ENCODE data around the gene HDAC11. TPM values are rescaled to one million over a fixed set of nuclear protein-coding genes. Genes with fewer than 3 reads are reported as not detected.

Gene HDAC11
- polyA plus RNA-seq, 3 donors = 20.6 to 21.6 (median 21.5) TPM

DNA sequence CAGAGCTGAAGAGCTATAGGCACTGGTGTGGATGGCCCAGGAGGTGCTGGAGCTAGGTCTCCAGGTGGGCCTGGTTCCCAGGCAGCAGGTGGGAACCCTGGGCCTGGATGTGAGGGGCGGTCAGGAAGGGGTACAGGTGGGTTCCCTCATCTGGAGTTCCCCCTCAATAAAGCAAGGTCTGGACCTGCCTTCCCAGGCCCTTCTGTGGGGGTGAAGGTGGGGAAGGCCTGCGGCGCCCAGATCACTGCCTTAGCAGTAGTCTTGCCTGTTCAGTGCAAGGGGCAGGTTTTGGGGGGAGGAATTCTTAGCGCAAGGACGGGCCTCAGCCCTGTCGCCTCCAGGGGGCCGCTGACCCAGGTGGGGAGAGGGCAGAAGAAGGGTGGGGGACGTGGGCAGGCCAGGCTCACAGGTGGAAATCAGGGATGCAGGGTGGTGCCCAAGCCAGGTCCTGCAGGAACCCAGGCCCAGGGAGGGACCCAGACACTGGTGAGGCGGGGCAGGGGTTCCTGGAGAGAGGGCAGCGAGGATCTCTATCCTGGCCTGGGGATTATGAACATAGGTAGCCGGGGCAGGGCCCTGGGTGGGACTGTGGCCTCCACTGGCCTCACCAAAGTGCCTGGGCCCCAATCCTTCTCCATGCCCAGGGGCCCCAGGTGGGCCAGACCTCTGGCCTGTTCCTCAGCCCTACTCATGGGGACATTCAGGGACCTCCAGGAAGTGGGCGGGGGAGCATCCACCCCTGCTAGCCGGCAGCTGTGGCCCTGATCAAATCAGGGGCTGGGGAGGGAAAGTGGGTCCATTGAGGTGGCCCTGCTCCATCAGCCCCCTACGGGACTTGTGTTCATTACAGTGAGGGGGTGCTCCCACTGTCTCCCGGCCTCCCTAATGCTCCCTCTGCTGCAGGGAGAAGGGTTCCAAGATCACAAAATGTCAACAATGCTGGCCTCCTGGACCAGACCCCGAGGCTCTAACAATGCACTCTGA is 25.3 kb downstream of the HDAC11 start:
- no peak for DNase-seq

DNA sequence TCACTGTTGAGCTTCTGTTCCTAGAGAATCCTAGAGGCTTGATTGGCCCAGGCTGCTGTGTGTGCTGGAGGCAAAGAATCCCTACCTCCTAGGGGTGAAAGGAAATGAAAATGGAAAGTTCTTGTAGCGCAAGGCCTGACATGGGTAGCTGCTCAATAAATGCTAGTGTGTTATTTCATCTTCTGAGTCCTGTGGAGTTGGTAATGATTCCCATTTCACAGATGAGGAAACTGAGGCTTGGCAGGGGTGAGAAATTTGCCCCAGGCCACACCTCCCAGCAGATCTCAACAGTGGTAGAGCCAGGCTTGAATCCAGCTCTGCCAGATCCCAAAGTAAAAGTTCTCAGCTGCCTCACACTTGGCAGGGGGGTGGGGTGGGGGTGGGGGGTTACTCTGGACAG is 26.1 kb downstream of the HDAC11 start:
- DNase-seq = no peak

DNA sequence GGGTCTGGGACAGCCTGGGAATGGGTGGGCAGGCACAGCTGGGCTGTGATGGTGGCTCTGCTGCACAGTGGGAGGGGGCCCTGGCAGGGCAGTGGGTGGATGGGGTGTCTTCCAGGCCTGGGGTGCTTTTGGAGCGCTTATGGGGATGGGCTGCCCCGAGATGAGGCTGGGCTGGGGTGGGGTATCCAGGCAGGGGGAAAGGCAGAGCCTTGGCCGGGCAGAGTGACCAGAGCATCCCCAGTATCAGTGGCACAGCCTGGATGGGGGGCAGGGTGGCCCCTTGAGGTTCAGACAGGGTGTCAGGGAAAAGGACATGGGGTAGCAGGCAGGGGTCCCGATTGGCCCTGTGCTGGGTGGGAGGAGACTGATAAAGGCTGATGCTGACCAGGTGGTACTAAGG is 26.6 kb downstream of the HDAC11 start:
- no peak for DNase-seq

DNA sequence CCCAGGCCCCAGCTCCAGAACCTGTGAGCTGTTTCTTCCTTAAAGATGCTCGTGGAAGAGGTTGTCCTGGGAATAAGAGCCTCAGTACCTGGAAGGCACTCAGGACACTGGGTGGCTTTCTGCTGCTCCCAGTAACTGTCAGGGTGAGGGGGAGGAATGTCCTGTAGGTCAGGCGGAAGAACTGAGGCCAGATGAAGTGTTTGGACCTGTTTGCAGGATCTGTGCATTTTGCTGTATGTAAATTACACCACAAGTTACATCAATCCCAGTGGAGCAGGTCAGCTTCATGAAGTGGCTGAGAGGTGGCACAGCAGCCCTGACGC is 27.1 kb downstream of the HDAC11 start:
- DNase-seq = no peak

DNA sequence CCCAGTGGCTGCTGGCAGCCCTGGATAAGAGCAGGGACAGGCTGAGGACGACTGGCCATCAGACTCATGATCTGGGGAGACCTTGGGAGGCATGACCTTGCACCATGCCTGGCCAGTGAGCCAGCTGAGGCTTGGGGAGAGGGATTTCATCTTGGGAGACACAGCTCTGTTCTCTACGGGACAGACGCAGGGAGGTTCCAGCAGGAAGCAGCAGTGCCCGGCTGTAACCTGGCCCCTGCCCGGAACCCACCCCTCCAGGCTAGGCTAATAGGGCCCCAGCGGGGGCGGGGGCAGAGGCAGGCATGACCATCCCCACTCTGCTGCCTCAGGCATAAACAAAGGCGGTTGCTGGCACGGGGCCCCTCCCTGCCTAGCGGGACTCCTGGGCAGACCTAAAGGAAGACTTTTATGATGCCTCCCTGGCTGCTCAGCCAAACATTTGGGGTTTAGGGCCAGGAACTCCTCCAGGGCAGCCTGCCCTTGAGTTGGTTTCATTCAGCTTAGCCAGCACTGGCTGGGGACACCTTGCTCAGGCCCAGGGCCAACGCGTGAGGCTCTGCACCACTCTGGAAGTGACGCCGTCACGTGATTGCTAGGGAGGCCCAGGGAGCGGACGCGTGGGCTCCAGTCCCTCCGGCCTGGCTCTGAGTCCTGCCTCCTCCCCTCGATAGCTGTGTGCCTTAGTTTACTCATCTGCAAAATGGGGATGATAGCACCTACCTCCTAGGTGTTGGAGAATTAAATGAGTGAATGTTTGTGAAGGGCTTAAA is 27.6 kb downstream of the HDAC11 start:
- DNase-seq = no peak

DNA sequence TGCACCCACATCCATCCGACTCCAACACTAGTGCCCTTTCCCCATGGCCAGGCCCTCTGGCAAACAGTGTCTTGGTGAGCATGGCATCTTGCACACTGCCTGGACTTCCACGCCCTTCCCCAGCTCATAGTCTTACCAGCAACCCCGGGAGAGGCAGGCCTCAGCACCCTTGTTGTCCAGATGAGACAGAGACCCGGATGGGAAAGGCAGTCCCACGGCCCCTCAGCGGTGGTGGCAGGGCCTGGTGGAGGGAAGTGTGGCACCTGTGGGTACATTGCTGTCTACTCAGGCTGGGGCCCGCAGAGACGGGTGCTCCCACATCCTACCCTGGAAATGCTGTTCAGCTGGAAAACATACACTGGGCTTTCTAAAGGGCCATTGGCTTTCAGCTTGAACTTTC is 28.4 kb downstream of the HDAC11 start:
- DNase-seq = no peak

DNA sequence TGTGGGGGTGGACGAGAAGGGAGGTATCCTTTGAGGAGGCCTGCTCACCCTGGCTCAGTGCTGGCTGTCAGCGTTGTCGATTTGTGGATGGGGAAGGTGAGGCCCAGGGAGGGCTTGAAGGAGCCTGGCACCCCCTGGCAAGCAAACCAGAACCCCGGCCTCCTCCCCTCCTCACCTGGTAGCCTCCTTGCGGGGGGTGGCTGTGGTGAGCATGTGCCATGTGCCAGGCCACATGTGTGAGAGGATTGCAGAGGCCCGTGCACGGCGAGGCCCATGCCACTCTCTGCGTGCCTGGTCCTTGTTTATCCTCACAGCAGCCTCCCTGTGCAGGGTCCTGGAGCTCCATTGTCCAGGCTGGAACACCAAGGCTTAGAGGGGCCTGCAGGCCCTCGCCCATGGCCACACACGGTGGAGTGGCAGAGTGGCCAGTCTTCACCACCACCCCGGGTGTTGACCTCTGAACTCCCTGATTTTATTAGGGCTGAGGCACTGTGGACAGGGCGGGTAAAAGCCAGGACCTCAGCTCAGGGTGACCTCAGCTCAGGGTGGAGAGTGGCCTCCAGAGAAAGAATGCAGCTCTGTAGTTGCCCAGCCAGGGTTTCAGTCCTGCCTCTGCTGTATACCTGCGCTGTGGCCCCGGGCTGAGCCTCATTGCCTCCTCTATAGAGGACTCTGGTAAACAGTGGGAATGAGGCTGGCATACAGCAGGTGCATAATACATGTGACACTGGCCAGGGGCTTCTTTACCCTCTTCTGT is 29.1 kb downstream of the HDAC11 start:
- no peak for DNase-seq

DNA sequence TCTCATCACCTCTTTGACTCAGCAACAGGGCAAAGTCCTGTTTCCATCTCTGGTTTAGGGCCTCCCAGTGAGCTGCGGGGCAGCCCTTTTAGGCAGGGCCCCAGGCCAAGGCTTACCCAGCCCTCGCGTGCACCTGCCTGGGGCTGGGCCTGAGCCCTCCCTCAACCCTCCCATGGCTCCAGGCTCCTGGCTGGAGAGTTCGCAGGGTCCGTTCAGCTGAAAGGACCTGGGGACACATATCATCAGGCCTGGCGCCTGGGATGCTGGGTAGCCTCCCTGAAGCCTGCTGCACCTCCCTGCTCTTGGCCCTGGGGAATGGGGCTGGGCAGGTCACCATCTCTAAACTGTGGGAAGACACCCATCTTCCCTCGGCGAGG is 29.7 kb downstream of the HDAC11 start:
- no peak for DNase-seq

DNA sequence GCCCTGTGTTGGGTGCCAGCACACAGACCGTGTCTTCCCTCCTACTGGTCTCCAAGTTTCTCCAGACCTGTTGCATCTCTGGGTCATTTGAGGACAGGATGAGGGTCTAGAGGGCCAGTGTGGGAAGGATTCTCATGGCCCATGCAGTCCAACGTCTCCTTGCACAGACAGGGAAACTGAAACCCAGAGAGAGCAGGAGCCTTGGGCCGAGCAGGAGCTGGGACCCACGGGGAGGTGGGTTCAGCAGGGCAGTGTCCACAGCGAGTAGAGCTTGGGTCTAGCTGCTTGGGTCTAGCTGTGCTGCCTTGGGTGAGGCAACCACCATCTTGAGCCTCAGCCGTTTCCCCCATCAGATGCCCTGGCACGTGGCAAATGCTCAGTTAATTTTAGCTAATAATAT is 32.3 kb downstream of the HDAC11 start:
- DNase-seq = no peak

DNA sequence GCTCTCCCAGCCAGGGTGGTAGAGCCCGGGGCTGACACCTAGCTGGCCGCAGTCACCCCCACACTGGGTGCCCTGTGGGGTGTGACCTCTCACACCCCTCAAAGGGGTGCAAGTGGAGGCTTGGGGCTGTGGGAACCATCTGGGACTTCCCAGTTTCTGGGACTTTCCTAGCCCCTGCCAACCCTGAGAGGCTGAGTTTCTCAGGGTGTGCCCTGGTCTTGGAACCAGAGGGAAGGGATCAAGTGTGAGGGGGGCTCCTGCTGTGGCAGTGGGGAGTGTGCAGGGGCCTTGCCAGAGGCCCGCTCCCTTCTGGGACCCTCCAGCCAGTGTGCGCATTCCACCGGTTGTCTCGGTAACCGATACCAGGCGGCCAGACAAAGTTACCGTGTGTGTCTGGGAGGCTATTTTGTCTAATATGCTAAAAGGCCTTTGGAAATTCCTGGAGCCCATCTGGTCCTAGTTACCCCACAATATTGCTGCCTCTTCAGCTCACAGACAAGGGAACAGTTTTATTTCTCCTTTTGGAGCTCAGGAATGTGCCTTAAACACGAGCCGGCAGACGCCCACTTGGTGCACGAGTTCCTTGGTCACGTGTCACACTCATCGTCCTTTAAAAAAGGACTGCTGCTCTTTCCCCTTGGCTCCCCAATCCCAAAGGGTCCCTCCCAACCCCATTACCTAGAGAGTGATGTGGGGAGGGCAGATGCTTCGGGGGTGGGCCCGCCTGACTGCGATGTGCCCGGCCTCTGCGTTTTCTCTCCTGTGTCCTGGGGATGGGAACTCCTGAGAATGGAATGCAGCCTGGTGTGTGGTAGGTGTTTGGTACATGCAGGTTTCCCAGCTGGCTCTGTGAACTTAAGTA is 33.2 kb downstream of the HDAC11 start:
- no peak for DNase-seq

DNA sequence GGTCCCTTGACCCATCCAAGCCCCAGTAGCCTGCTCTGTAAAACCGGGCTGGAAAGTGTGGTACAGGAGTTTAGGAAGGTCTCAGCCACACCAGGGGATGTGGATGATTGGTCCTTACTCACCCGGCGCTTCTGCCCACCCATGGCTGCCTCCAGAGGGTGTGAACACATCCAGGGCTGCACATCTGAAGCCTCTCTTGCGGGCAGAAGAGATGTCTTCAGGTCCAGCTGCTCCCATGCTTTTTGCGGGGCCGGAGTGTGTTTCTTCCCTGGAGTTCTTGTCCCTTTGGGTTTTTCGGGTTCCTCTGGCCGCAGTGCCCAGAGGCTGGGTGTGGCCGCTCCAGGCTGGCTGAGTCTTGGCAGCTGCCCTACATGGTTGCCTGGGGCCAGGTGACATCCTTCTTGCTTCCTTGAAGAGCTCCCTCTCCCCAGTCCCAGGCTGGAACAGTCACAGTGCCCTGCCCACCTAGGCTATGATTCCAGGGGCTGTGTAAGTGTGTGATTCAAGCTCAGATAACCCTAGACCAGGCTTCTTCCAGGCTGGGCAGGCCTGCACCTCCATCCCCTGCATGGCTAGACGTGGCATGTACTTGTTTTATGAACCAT is 33.9 kb downstream of the HDAC11 start:
- no peak for DNase-seq

DNA sequence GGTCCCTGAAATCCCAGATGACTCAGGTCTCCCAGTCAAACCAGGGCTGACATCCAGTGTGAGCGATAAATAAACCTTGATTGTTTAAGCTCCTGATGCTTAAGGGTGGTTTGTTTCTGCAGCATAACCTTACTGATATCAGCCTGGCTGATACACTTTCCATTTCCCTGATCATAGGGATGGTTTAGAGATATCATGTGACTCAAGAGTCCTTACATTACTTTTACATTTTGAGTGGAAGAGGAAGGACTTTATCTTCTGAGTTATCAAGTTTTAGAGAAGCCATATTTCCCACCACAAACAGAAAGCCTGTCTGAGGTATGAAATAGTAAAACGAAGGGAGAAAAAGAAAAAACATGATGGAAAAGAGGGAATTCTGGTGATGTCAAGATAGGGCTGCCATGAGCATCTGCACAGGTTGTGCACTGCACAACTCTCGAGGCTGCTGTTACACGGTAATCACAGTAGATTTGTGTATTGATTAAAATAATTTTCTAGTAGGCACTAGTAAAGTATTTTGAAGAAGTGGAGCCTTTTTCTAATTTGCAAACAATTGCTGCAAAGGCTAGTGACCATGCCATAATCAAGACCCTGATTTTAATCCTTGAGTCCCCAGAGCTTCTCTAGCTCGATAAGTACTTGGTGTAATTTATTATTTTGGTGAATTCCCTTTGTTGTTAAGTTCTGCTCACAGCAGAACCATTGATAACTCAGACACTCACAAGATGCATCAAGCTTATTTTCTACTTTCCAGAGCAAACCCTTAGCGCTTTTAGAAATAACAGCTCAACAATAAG is 34.7 kb downstream of the HDAC11 start:
- DNase-seq = no peak

DNA sequence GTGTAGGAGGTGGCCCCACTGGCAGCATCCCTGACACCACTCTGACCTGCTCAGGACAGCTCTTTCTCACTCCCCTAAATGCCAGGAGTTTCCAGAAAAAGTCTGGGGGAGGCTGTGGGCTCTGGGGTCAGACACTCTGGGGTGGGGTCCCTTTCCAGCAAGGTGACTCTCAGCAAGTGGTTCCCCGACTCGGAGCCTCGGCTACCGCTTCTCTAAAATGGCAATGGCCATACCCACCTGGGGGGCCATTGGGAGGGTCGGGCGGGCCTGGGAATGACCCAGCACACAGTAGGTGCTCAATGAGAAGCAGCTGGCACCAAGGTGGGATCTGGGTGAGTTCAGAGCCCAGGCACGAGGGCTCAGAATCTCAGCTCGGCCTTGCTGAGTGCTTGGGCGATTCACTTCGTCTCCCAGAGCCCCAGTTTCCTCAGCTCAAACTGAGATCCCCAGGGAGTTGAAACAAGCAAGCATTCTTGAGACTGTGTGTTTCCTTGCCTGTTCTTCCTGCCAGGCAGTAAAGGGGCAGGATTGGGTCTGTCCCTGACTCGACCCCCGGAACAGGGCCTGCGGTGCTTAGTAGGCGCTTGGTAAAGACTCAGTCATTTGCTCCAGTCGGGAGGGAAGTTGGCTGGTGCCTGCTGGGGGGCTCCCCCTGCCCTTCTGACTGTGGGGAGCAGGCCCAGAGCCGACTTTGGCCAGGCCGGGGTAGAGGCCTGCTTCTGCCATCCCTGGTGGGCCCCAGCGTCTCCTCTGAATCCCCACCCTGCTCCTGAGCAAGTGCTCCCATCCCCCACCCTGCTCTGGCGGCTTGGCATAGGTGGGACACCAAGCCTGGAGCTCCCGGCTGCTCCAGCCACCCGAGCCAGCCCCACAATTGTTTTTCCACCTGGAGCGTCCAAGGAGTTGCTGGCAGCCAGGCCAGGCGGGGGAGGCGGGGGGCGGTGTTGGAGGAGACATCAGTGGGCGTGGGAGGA is 36.0 kb downstream of the HDAC11 start:
- DNase-seq = no peak

DNA sequence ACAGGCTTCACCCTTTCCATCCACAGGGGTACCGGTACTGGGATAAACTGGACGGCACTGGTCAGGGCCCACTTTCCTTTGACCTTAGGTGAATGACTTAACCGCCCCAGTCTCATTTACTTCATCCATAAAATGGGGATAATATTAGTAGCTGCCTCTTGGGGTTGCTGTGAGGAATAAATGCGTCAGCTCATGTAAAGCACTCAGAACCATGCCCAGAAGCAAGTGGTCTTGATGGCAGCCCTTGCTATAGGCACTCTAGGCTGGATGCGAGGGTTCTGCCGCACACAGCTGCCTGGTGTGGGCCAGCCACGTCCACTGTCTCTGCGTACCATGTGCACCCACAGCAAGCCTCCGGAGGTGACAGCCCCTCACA is 36.6 kb downstream of the HDAC11 start:
- DNase-seq = no peak

DNA sequence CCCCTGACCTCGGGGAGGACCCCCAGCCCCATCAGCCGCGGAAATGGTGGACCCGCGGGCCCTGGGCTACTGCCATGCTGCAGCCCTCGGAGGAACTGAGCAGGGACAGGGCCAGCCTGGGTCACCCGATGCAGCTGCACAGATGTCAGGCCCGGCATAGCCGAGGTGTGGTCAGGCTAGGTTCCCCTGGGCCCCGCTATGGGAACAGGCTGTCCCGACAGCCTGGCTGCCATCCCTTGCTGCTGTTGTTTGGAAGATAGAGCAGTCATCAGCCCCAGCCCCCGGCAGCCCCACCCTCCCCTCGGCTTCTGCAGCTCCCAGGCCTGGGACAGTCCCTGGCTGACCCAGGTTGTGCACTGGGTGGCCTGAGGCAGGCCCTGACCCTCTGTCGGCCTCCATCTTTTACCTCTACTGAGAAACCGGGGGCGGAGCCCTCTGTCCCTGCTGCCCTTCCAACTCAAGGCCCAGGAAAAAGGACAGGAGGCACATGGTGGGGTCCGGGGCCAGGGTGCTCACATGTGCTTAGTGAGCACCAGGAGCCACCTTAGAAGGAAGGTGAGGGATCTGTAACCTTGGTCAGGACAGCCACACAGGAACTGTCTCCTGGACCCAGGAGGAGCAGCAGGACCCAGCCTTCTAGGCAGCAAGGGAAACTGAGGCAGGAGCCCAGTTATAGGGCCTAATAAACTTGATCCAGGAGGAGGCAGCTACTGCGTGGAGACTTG is 37.3 kb downstream of the HDAC11 start:
- DNase-seq = no peak

DNA sequence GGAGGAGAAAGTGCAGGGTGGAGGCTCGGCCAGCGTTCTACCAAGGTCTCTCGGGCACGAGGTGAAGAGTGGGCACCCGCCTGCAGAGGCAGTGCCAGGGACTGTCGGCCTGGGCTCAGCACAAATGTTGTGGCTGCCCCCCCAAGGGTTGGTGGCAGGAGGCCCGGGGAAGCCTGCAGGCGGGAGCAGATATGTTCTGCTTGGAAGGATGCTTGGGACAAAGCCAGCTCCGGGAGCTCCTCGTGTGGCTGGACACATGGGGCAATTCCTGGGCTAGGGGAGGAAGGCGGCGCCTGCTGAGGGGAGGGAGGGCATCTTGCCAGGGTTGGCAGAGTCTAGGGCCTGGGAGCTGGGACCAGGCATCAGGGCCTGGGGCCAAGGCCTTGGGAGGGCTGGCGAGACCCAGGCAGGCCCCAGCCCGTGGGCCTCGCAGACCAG is 38.4 kb downstream of the HDAC11 start:
- DNase-seq = no peak

DNA sequence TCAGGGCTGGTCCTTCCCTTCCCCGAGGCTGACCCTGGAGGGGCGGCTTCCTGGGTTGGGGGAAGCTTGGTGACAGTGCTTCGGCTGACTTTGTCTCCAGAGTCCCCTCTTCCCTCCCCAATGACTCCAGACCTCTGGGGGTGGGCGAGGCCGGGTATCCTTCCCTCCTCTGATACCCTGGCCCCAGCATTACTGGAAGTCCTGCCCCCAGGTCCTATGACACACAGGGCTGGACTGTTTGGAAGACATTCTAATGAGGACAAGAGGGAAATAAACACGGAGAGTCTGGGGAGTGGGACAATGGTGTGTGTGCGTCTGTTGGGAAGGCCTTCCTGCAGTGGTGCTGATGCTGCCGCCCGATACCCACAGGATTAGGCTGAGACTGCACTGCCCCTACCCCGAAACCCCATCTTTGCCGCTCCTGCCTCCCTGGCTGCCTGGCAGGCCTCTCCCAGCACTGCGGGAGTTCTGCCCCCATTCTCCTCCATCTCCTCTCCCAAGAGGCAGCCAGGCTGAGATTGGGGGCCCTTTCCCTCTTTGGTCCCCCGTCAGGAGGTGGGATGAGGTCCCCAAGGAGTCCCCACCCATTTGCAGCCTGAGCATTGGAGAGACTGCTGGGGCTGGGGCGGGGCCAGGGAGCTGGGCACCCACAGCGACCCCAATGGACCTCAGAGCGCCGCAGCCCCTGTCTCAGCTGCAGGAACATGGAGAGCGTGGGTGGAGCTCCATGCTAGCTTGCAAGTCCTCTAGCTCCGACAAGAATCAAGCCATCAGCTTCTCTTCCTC is 39.1 kb downstream of the HDAC11 start:
- no peak for DNase-seq

Measured in renal pelvis (tissue), 4 donors.